Colonic mucosa (tissue), 4 donors: Measurements from ENCODE around the gene WWOX. TPM values are rescaled to one million over a fixed set of nuclear protein-coding genes. Genes with fewer than 3 reads are reported as not detected.

Source experiments
- DNase-seq: peaks from one replicate; pipeline ENCODE4 v3.0.0-alpha.2; 2020
- H3K27ac ChIP-seq: fragments of 200-600 bp; one replicate; pipeline ENCODE4 v1.8.0; 2021
- H3K27me3 ChIP-seq: fragments of 200-600 bp; one replicate; pipeline ENCODE4 v1.8.0; 2021
- H3K36me3 ChIP-seq: fragments of 200-600 bp; one replicate; pipeline ENCODE4 v1.8.0; 2021
- H3K4me1 ChIP-seq: fragments of 200-600 bp; one replicate; pipeline ENCODE4 v1.8.0; 2021; ENCODE audit warnings: mild to moderate bottlenecking
- H3K4me3 ChIP-seq: fragments of 200-600 bp; one replicate; pipeline ENCODE4 v1.8.0; 2021
- H3K9ac ChIP-seq, 2 donors: one replicate each; pipeline ENCODE4 v1.7.0; 2013; ENCODE audit warnings: control low read depth in 2 of 2, low read depth in 2 of 2, low read length in 2 of 2
- H3K9me3 ChIP-seq: fragments of 200-600 bp; one replicate; pipeline ENCODE4 v1.8.0; 2021
- intact Hi-C: fragments of 100-400 bp; cut with DNase I; formaldehyde crosslinking; loops from one replicate; pipeline ENCODE4 v1.14.1; 2022
- total RNA-seq, 2 donors: library from RNA; stranded (reverse); fragmentation: NEBNext Ultra II Directional in 1 of 2; extraction: Animal tissue kit (Norgen Biotek cat#: 25700) in 1 of 2; gene quantifications; one replicate each; pipeline ENCODE4 v1.2.1, GENCODE V29; 2021
- TF ChIP-seq, protein P1 (sequence below): fragments of 200-600 bp; IDR thresholded peaks from one replicate; pipeline ENCODE4 v1.8.0; 2022; ENCODE audit warnings: antibody characterized with exemption, mild to moderate bottlenecking
- donor health status: healthy.
- donor health status: DM: no; HTN: no; CAD: no.
- donor health status: DM: no; HTN: no; CAD: no.

Gene WWOX
- total RNA-seq, 2 donors from 2014 or later, result 7.2 to 11.0 TPM

GRCh38 chr16:78432451-78432850 is 333.0 kb downstream of the WWOX start:
- Histone ChIP-seq H3K27me3 (no peaks in the 10 kb centered on the region), H3K4me1 (no peaks in the 10 kb centered on the region), H3K9ac (no peak overlapping the region), H3K27ac (no peak overlapping the region), H3K4me3 (no peak overlapping the region), H3K9me3 (no peaks in the 10 kb centered on the region), H3K36me3 (no peaks in the 10 kb centered on the region)
- TF ChIP-seq, protein P1, sequence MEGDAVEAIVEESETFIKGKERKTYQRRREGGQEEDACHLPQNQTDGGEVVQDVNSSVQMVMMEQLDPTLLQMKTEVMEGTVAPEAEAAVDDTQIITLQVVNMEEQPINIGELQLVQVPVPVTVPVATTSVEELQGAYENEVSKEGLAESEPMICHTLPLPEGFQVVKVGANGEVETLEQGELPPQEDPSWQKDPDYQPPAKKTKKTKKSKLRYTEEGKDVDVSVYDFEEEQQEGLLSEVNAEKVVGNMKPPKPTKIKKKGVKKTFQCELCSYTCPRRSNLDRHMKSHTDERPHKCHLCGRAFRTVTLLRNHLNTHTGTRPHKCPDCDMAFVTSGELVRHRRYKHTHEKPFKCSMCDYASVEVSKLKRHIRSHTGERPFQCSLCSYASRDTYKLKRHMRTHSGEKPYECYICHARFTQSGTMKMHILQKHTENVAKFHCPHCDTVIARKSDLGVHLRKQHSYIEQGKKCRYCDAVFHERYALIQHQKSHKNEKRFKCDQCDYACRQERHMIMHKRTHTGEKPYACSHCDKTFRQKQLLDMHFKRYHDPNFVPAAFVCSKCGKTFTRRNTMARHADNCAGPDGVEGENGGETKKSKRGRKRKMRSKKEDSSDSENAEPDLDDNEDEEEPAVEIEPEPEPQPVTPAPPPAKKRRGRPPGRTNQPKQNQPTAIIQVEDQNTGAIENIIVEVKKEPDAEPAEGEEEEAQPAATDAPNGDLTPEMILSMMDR, result no peak
- DNase-seq, result no peak
- intact Hi-C loops, result loop anchor here (10.0 kb wide), 1 partner anchor 308 kb away; no protein-coding TSS in a partner anchor

- Histone ChIP-seq H3K36me3 (no peaks in the 10 kb centered on the region), H3K27me3 (no peaks in the 10 kb centered on the region), H3K4me1 (no peaks in the 10 kb centered on the region), H3K9ac (no peak overlapping the region), H3K9me3 (no peaks in the 10 kb centered on the region), H3K27ac (no peak overlapping the region), H3K4me3 (no peak overlapping the region)
- intact Hi-C loops, result loop anchor here (10.0 kb wide), 1 partner anchor 308 kb away; no protein-coding TSS in a partner anchor
- TF ChIP-seq, protein P1, result no peak
- no peak for DNase-seq
Observed at GRCh38 chr16:78433116-78433515, 333.7 kb downstream of the WWOX start.

DNA sequence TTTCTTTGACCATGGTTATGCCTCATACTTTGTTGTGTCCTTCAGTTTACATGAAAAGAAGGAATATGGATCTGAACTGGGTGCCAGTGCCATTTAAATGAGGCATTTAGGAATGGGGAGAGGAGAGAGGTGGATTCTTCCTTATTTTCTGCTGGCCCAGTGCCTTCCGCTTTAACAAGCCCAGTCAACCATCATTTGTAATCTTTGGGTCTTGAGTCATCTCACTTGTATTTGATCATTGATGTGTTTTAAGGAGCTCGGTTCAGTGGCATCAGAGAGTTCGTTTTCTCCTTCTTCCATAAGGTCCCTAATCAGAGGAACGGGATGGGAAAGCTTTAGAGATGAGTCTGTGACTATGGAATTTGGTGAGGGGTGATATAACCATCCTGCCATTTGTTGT is 334.9 kb downstream of the WWOX start:
- H3K4me1 ChIP-seq, result no peaks in the 10 kb centered on the region
- TF ChIP-seq, protein P1, result no peak
- no peak overlapping the region for H3K27ac ChIP-seq
- no peaks in the 10 kb centered on the region for H3K36me3 ChIP-seq
- no peaks in the 10 kb centered on the region for H3K9me3 ChIP-seq
- intact Hi-C loops, result loop anchor here (10.0 kb wide), 1 partner anchor 310 kb away; no protein-coding TSS in a partner anchor
- H3K9ac ChIP-seq, result no peak overlapping the region
- no peaks in the 10 kb centered on the region for H3K27me3 ChIP-seq
- DNase-seq, result no peak
- H3K4me3 ChIP-seq, result no peak overlapping the region

DNA sequence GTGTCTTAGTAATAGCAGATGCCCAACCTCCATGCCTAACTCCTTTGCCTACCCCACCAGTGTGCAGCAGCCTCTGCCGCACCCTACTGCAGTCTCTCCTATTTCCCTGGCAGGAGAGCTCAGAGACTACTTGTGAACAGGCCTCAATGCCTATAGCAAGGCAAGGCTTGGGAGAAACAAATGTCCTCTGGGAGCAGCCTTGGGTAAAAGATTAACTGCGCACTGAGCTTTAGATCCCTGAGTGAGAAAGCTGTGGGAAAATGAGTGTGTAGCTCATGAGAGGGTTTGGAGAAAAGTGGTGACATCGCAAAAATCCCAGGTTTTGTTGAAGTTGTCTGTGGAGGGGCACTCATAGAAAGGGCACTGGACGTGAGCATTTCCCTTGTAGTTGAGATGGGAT is 335.8 kb downstream of the WWOX start:
- intact Hi-C loops, result loop anchor here (10.0 kb wide), 1 partner anchor 310 kb away; no protein-coding TSS in a partner anchor
- DNase-seq, result no peak

GRCh38 chr16:78436023-78436422 is 336.6 kb downstream of the WWOX start:
- Histone ChIP-seq H3K4me1 (no peaks in the 10 kb centered on the region), H3K27ac (no peak overlapping the region), H3K36me3 (no peaks in the 10 kb centered on the region), H3K9me3 (no peaks in the 10 kb centered on the region), H3K27me3 (no peaks in the 10 kb centered on the region), H3K4me3 (no peak overlapping the region), H3K9ac (no peak overlapping the region)
- TF ChIP-seq, protein P1, result no peak
- intact Hi-C loops, result loop anchor here (10.0 kb wide), 1 partner anchor 311 kb away; no protein-coding TSS in a partner anchor
- DNase-seq, result no peak

More for the DNA sequence above, 335.8 kb downstream of the WWOX start:
- no peak overlapping the region for H3K9ac ChIP-seq
- H3K27ac ChIP-seq, result no peak overlapping the region
- H3K36me3 ChIP-seq, result no peaks in the 10 kb centered on the region
- H3K4me1 ChIP-seq, result no peaks in the 10 kb centered on the region
- no peaks in the 10 kb centered on the region for H3K27me3 ChIP-seq
- TF ChIP-seq, protein P1, result no peak
- H3K4me3 ChIP-seq, result no peak overlapping the region
- H3K9me3 ChIP-seq, result no peaks in the 10 kb centered on the region
